DND-41 (cell line): ENCODE results near the gene CALR.

Source experiments
- ATAC-seq: fragments of 200-7000 bp; cut with Tn5 transposase; 3 replicates; pipeline ENCODE4 v1.9.1; 2021; ENCODE audit warnings: low read depth; ENCODE audit not compliant: insufficient read depth
- DNase-seq: peaks from one replicate; pipeline ENCODE4 v3.0.0-alpha.2; 2020
- H2AFZ ChIP-seq: 2 replicates; pipeline ENCODE4 v1.6.0; 2012; ENCODE audit warnings: low read depth, low read length
- H3K27ac ChIP-seq: 2 replicates; pipeline ENCODE4 v1.5.1; 2012; ENCODE audit warnings: low read length, inconsistent platforms
- H3K27me3 ChIP-seq: fragments of 200-600 bp; sonication (generic); 2 replicates; pipeline ENCODE4 v1.6.0; 2012; ENCODE audit warnings: low read length, mild to moderate bottlenecking, inconsistent platforms; ENCODE audit not compliant: insufficient read depth, poor library complexity
- H3K36me3 ChIP-seq: 2 replicates; pipeline ENCODE4 v1.5.1; 2012; ENCODE audit warnings: low read length, inconsistent platforms; ENCODE audit not compliant: insufficient read depth
- H3K4me1 ChIP-seq: 2 replicates; pipeline ENCODE4 v1.5.1; 2012; ENCODE audit warnings: mild to moderate bottlenecking, low read length; ENCODE audit not compliant: insufficient read depth
- H3K4me2 ChIP-seq: 2 replicates; pipeline ENCODE4 v1.6.0; 2012; ENCODE audit warnings: mild to moderate bottlenecking, moderate library complexity, low read length, inconsistent platforms; ENCODE audit not compliant: insufficient read depth
- H3K4me3 ChIP-seq, 2 experiments: fragments of 200-600 bp in 1 of 2; shearing (Covaris generic) in 1 of 2; 2 replicates each; pipeline ENCODE4 v1.5.1; 2012 to 2016; ENCODE audit warnings: inconsistent platforms in 2 of 2, low read length in 2 of 2, mild to moderate bottlenecking in 2 of 2, low read depth in 1 of 2, moderate library complexity in 1 of 2
- H3K79me2 ChIP-seq: 2 replicates; pipeline ENCODE4 v1.6.0; 2012; ENCODE audit warnings: low read length, inconsistent platforms; ENCODE audit not compliant: insufficient read depth
- H3K9ac ChIP-seq: 2 replicates; pipeline ENCODE4 v1.6.0; 2012; ENCODE audit warnings: low read depth, mild to moderate bottlenecking, inconsistent platforms, low read length, moderate library complexity
- H3K9me3 ChIP-seq: 2 replicates; pipeline ENCODE4 v1.5.1; 2012; ENCODE audit warnings: low read length, moderate library complexity, mild to moderate bottlenecking, inconsistent platforms; ENCODE audit not compliant: insufficient read depth, severe bottlenecking
- H4K20me1 ChIP-seq: 2 replicates; pipeline ENCODE4 v1.6.0; 2012; ENCODE audit warnings: low read length; ENCODE audit not compliant: insufficient read depth
- EZH2 ChIP-seq: IDR thresholded peaks from 3 replicates; pipeline ENCODE4 v1.6.1; 2012; ENCODE audit warnings: borderline replicate concordance, low read depth, mild to moderate bottlenecking, moderate library complexity, low read length, inconsistent platforms; ENCODE audit not compliant: severe bottlenecking
- TF ChIP-seq, protein P1 (sequence below): IDR thresholded peaks from 2 replicates; pipeline ENCODE4 v1.5.1; 2012; ENCODE audit warnings: borderline replicate concordance, low read length, moderate library complexity, mild to moderate bottlenecking; ENCODE audit not compliant: poor library complexity, severe bottlenecking; ENCODE audit errors: extremely low read depth

The CALR gene

DNA sequence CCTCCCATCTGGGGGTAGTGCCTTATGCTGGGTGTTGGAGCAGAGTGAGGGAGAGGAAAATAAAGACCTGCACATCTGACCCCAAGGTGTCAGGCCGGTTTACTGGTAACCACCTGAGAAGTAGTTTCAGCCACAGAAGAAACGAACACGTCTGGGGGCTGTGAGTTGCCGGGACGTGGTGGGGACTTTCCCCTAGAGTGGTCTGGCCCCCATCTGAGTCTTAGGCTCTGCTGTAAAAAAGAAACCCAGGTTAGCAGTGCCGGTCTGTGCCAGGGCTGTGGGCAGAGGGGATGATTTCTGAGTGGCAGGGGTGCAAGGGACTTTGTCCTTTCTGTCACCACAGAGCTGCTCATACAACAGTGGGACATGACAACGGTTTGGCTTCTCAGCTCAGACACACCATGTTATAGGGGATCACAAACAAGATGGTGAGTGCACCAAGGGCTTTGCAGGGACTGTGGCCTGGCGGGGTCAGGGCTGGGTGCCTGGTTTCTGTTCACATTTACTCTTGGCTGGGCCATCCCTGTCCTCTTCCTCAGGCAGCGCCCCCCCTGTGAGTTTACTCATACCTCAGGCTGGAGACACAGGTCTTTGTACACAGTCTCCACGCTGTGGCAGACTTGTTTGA, 38.4 kb upstream of the CALR start:
- Histone ChIP-seq H3K4me1 (no peaks in the 10 kb centered on the region), H3K27me3 (no peaks in the 10 kb centered on the region), H3K4me3 (no peak overlapping the region), H4K20me1 (no peaks in the 10 kb centered on the region), H3K79me2 (no peaks in the 10 kb centered on the region), H3K4me2 (no peak overlapping the region), H3K27ac (no peak overlapping the region), H3K36me3 (peaks cover 55% of the 10 kb centered on the region), H3K9me3 (no peaks in the 10 kb centered on the region), H3K9ac (no peak overlapping the region), H2AFZ (no peak overlapping the region)
- no peak for TF ChIP-seq EZH2
- TF ChIP-seq, protein P1, sequence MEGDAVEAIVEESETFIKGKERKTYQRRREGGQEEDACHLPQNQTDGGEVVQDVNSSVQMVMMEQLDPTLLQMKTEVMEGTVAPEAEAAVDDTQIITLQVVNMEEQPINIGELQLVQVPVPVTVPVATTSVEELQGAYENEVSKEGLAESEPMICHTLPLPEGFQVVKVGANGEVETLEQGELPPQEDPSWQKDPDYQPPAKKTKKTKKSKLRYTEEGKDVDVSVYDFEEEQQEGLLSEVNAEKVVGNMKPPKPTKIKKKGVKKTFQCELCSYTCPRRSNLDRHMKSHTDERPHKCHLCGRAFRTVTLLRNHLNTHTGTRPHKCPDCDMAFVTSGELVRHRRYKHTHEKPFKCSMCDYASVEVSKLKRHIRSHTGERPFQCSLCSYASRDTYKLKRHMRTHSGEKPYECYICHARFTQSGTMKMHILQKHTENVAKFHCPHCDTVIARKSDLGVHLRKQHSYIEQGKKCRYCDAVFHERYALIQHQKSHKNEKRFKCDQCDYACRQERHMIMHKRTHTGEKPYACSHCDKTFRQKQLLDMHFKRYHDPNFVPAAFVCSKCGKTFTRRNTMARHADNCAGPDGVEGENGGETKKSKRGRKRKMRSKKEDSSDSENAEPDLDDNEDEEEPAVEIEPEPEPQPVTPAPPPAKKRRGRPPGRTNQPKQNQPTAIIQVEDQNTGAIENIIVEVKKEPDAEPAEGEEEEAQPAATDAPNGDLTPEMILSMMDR: no peak
- DNase-seq (no peak), ATAC-seq (no peak)

DNA sequence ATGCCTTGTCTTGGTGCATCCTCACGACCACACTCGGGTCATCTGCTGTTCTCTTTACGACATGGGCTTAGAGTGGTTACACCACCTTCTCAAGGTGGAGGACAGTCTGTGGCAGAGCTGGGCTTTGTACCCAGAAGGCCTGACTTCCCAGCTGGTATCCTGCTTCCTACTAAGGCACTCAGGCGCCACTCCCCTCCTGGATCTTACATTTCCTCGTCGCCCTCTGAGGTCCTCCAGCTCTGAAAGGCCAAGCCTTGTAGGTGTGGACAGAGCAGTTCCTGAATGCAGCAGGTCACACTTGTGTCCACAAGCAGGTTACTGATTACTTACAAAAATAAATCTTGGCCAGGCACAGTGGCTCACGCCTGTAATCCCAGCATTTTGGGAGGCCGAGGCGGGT, 31.2 kb upstream of the CALR start:
- H3K4me3 ChIP-seq: no peak overlapping the region
- H4K20me1 ChIP-seq: no peaks in the 10 kb centered on the region
- no peak for TF ChIP-seq EZH2
- TF ChIP-seq, protein P1: no peak
- peaks cover 11% of the 10 kb centered on the region; the same call in 1 of the 2 replicates for H3K36me3 ChIP-seq
- no peaks in the 10 kb centered on the region for H3K4me1 ChIP-seq
- H2AFZ ChIP-seq: no peak overlapping the region
- DNase-seq: no peak
- H3K9me3 ChIP-seq: no peaks in the 10 kb centered on the region
- H3K9ac ChIP-seq: no peak overlapping the region
- no peaks in the 10 kb centered on the region for H3K27me3 ChIP-seq
- H3K79me2 ChIP-seq: no peaks in the 10 kb centered on the region
- no peak overlapping the region for H3K27ac ChIP-seq
- H3K4me2 ChIP-seq: no peak overlapping the region
- ATAC-seq: peak; percentile 19; the same call in 1 of the 3 replicates

DNA sequence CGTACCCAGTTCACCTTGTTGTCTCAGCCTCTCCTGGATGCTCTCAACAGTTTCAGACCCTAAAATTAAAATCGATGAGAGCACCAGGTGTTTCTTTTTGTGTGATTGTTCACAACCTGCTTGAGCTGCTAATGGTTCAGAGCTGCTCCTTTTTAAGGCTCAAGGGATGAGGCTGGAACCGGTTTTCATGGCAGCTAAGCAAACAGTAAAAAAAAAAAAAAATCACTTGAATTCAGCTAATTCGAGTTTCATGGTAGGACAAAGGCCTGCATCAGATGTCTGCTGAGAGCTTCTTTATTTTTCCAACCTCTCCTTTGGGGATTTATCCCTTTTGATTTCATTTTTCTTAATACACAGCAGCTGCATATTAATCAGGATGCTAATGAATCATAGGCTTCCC, 25.8 kb upstream of the CALR start:
- no peak for ATAC-seq
- no peak for DNase-seq
- no peak overlapping the region for H3K4me2 ChIP-seq
- H3K4me3 ChIP-seq: no peak overlapping the region
- H3K36me3 ChIP-seq: no peaks in the 10 kb centered on the region; the same call in 1 of the 2 replicates
- H3K9me3 ChIP-seq: no peaks in the 10 kb centered on the region
- H4K20me1 ChIP-seq: no peaks in the 10 kb centered on the region
- peaks cover 25% of the 10 kb centered on the region for H3K4me1 ChIP-seq
- no peak overlapping the region for H2AFZ ChIP-seq
- no peaks in the 10 kb centered on the region for H3K27me3 ChIP-seq
- TF ChIP-seq, protein P1: no peak
- TF ChIP-seq EZH2: no peak
- no peak overlapping the region for H3K27ac ChIP-seq
- H3K79me2 ChIP-seq: no peaks in the 10 kb centered on the region
- no peak overlapping the region for H3K9ac ChIP-seq
